Loucy (cell line): ENCODE results near the gene CPSF4.

Source experiments
- H2AFZ ChIP-seq: fragments of 200-600 bp; sonication (generic); 2 replicates; pipeline ENCODE4 v1.6.0; 2016; ENCODE audit warnings: antibody characterized with exemption, mild to moderate bottlenecking, low read length, moderate library complexity
- H3F3A ChIP-seq: fragments of 200-600 bp; 2 replicates; pipeline ENCODE4 v1.6.0; 2016; ENCODE audit warnings: antibody characterized with exemption, low read depth, mild to moderate bottlenecking
- H3K27me3 ChIP-seq: fragments of 200-600 bp; sonication (generic); 2 replicates; pipeline ENCODE4 v1.6.1; 2014; ENCODE audit warnings: low read length, mild to moderate bottlenecking; ENCODE audit not compliant: insufficient read depth, poor library complexity, severe bottlenecking
- H3K36me3 ChIP-seq: fragments of 200-600 bp; sonication (generic); 2 replicates; pipeline ENCODE4 v1.6.1; 2016; ENCODE audit warnings: low read length; ENCODE audit not compliant: insufficient read depth
- H3K4me1 ChIP-seq: fragments of 200-600 bp; sonication (generic); 2 replicates; pipeline ENCODE4 v1.5.1; 2014; ENCODE audit warnings: low read length, mild to moderate bottlenecking; ENCODE audit not compliant: insufficient read depth, poor library complexity, severe bottlenecking
- H3K4me2 ChIP-seq: fragments of 200-600 bp; sonication (generic); 2 replicates; pipeline ENCODE4 v1.6.0; 2014; ENCODE audit warnings: antibody characterized with exemption, low read length, low read depth, mild to moderate bottlenecking; ENCODE audit not compliant: poor library complexity, severe bottlenecking
- H3K4me3 ChIP-seq: fragments of 200-600 bp; sonication (generic); 2 replicates; pipeline ENCODE4 v1.5.1; 2014; ENCODE audit warnings: low read length, mild to moderate bottlenecking, mixed read lengths; ENCODE audit not compliant: poor library complexity, severe bottlenecking
- H3K79me2 ChIP-seq: fragments of 200-600 bp; sonication (generic); 2 replicates; pipeline ENCODE4 v1.6.1; 2014; ENCODE audit warnings: low read length; ENCODE audit not compliant: insufficient read depth
- H3K9ac ChIP-seq: fragments of 200-600 bp; sonication (generic); 2 replicates; pipeline ENCODE4 v1.6.0; 2014; ENCODE audit warnings: mild to moderate bottlenecking, low read depth, low read length, moderate library complexity; ENCODE audit not compliant: poor library complexity, severe bottlenecking
- H3K9me2 ChIP-seq: fragments of 200-600 bp; sonication (generic); replicated peaks from 2 replicates; pipeline ENCODE4 v1.6.1; 2016; ENCODE audit warnings: low read depth, low read length, mixed read lengths
- H3K9me3 ChIP-seq: fragments of 200-600 bp; sonication (generic); 2 replicates; pipeline ENCODE4 v1.6.1; 2014; ENCODE audit warnings: mild to moderate bottlenecking, antibody characterized with exemption, low read length, low read depth; ENCODE audit not compliant: insufficient read depth
- H4K20me1 ChIP-seq: fragments of 200-600 bp; sonication (generic); 2 replicates; pipeline ENCODE4 v1.6.0; 2014; ENCODE audit warnings: antibody characterized with exemption, low read length, mild to moderate bottlenecking; ENCODE audit not compliant: insufficient read depth, poor library complexity, severe bottlenecking
- EZH2phosphoT487 ChIP-seq: fragments of 200-600 bp; IDR thresholded peaks from 2 replicates; pipeline ENCODE4 v1.6.1; 2018; ENCODE audit warnings: antibody characterized with exemption, mild to moderate bottlenecking, moderate library complexity, borderline replicate concordance
- TF ChIP-seq, protein P1 (sequence below): fragments of 200-600 bp; sonication (generic); conservative IDR thresholded peaks from 2 replicates; pipeline ENCODE4 v1.5.1; 2014; ENCODE audit warnings: mild to moderate bottlenecking, antibody characterized with exemption, low read length

Gene CPSF4

DNA sequence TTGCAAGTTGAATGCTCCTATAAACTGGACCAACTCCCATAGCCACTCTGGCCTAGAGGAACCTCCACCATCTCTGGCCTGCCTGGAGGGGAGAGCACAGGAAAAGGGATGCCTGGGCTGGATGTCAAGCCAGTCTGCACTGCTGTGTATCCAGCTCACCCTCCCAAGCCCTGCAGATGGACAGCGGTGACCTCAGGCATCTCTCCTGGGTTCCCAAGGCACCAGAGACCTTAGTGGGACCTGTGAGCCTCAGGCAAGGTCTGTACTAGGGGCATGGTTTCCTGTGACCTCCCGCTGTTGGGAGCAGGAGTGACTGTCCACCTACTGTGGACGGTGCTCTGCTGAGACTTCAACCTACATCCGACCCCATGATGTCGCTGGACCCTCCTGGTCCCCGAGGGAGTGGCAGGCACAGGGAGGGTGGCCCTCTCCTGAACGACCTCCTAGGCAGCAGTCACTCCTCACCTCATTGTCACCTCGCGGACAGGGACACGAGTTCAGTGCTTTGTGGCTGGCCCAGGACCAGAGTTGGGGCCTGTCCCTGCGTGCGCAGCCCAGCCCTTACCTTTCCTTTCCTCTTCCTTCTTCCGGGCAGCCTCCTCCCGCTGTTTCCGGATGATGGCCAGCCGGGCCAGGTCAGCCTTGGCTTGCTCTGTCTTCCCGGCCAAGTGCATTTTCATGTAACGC lies 41.3 kb upstream of the CPSF4 start:
- Histone ChIP-seq H3K36me3 (peaks cover 86% of the 10 kb centered on the region; the same call in 1 of the 2 replicates), H3K9me3 (no peaks in the 10 kb centered on the region), H3K27me3 (no peaks in the 10 kb centered on the region), H3K4me1 (no peaks in the 10 kb centered on the region), H3K4me3 (no peak overlapping the region), H3K9me2 (no peaks in the 10 kb centered on the region), H3F3A (no peaks in the 10 kb centered on the region), H3K4me2 (no peak overlapping the region), H4K20me1 (peaks cover 5% of the 10 kb centered on the region), H2AFZ (no peak overlapping the region), H3K9ac (no peak overlapping the region), H3K79me2 (no peaks in the 10 kb centered on the region)
- TF ChIP-seq EZH2phosphoT487, result no peak
- TF ChIP-seq, protein P1, sequence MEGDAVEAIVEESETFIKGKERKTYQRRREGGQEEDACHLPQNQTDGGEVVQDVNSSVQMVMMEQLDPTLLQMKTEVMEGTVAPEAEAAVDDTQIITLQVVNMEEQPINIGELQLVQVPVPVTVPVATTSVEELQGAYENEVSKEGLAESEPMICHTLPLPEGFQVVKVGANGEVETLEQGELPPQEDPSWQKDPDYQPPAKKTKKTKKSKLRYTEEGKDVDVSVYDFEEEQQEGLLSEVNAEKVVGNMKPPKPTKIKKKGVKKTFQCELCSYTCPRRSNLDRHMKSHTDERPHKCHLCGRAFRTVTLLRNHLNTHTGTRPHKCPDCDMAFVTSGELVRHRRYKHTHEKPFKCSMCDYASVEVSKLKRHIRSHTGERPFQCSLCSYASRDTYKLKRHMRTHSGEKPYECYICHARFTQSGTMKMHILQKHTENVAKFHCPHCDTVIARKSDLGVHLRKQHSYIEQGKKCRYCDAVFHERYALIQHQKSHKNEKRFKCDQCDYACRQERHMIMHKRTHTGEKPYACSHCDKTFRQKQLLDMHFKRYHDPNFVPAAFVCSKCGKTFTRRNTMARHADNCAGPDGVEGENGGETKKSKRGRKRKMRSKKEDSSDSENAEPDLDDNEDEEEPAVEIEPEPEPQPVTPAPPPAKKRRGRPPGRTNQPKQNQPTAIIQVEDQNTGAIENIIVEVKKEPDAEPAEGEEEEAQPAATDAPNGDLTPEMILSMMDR, result no peak

DNA sequence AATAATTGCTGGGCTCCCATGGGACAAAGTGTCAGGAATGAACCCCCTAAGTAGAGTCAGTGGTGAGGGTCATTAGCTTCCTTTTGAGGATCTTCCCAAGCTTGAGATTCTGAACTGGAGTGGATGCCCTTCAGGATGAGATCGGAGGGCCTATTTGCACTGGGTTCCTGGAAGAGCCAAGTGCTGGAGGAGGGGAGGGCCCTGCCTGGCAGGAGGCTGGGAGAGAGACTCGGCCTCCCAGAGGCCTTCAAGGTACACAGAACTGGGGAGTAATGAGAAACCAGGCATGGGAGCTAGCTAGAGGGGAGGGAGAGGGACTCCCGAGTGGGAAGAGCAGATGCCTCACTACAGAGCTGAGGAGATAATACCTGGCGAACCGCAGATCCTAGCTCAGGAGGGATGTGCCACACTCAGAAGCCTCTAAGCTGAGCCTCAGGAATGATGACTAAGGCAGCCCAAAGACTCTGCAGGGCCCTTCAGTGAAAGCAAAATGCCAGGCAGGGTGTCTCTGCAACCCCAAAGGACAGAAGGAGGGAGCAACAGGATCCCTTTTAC lies 39.8 kb upstream of the CPSF4 start:
- Histone ChIP-seq H3K9ac (no peak overlapping the region), H3K9me3 (no peaks in the 10 kb centered on the region), H3K36me3 (peaks cover 83% of the 10 kb centered on the region; the same call in 1 of the 2 replicates), H3K4me2 (no peak overlapping the region), H3K9me2 (no peaks in the 10 kb centered on the region), H3K27me3 (no peaks in the 10 kb centered on the region), H3K79me2 (peaks cover 4% of the 10 kb centered on the region; the same call in 1 of the 2 replicates), H3K4me1 (no peaks in the 10 kb centered on the region), H3F3A (no peaks in the 10 kb centered on the region), H3K4me3 (no peak overlapping the region), H2AFZ (no peak overlapping the region), H4K20me1 (peaks cover 5% of the 10 kb centered on the region)
- TF ChIP-seq EZH2phosphoT487, result no peak
- TF ChIP-seq, protein P1, result no peak

GRCh38 chr7:99399597-99399996 lies 39.1 kb upstream of the CPSF4 start:
- no peaks in the 10 kb centered on the region for H3K9me3 ChIP-seq
- no peaks in the 10 kb centered on the region for H3K9me2 ChIP-seq
- H3K9ac ChIP-seq, result no peak overlapping the region
- H3K4me3 ChIP-seq, result no peak overlapping the region
- TF ChIP-seq EZH2phosphoT487, result no peak
- TF ChIP-seq, protein P1, result no peak
- no peaks in the 10 kb centered on the region for H3F3A ChIP-seq
- H3K36me3 ChIP-seq, result peaks cover 80% of the 10 kb centered on the region; the same call in 1 of the 2 replicates
- H3K27me3 ChIP-seq, result no peaks in the 10 kb centered on the region
- H3K79me2 ChIP-seq, result peaks cover 10% of the 10 kb centered on the region; the same call in 1 of the 2 replicates
- no peak overlapping the region for H2AFZ ChIP-seq
- peaks cover 11% of the 10 kb centered on the region for H4K20me1 ChIP-seq
- no peak overlapping the region for H3K4me2 ChIP-seq
- H3K4me1 ChIP-seq, result no peaks in the 10 kb centered on the region
